Vein endothelial cell (primary cell): ENCODE data around the gene DIRAS2. TPM values are rescaled to one million over a fixed set of nuclear protein-coding genes. Genes with fewer than 3 reads are reported as not detected.

Experiments
- total RNA-seq: library from RNA; depleted of rRNA; stranded (reverse); fragments of >200 nt; gene quantifications from 2 replicates; pipeline ENCODE4 v1.2.3, GENCODE V29; 2012

The DIRAS2 gene, protein sequence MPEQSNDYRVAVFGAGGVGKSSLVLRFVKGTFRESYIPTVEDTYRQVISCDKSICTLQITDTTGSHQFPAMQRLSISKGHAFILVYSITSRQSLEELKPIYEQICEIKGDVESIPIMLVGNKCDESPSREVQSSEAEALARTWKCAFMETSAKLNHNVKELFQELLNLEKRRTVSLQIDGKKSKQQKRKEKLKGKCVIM
- total RNA-seq, result not detected in 2 replicates

DNA sequence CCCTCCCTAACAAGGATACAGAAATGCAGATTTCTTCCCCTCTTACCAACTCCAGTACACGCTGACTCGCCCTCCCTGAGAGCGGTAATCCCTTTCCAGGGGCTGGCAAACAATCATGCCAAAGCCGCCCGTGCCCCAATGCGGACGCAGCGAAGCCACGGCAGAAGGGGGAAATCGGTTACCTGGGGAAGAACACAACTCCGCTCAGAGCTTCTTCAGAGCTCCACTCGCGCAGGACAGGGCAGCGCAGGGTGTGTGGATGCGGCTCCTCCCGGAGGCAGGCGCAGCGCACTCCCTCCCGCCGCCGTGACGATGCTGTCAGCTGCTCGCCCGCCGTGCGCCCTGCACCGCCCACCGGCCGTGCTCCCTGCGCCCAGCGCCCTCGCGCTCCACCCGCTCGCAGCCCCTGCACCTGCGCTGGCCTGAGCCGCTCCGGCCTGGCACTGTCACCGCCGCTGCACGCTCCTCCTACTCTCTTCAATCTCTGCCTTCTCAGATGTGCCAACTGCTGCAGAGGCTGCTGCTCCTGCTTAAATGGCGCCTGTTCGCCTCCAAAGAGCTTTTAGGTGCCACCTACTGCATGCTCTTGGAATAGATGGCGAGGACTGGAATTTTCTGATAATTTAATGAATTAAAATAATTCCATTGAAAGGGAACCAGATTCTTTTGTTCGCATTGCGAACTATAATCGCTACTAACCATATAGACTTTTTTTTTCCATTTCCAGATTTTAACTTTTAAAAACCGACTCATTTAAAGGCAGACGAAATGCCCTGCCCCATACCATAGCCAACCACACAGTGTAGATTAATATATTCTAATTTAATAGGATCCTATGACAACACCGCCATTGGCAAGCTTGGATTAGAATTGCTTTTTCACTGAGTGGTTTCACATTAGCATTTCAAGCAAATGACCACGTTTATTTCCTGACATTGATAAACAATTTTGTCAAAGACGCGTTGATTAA lies at the start of gene DIRAS2:
TSS of gene DIRAS2 (minus strand) at position 255 of the 970 bp plus-strand sequence. CDS start 28,997 bp downstream, outside the sequence.

Other genes starting within 250 kb of the DIRAS2 start
- under 0.01 TPM in 1 of 2 replicates, not detected in the other for gene SYK, start 159.0 kb upstream of the DIRAS2 start, total RNA-seq